Left ventricle myocardium inferior (tissue), 1 donor: ENCODE results near the gene CLIC1. TPM values are rescaled to one million over a fixed set of nuclear protein-coding genes. Genes with fewer than 3 reads are reported as not detected.

Experiments used
- DNase-seq: peaks from one replicate; pipeline ENCODE4 v3.0.0-alpha.2; 2020
- H3K27ac ChIP-seq: fragments of 200-600 bp; replicated peaks from 2 replicates; pipeline ENCODE4 v1.8.0; 2021
- H3K27me3 ChIP-seq: fragments of 200-600 bp; 2 replicates; pipeline ENCODE4 v1.8.0; 2021; ENCODE audit warnings: low read depth
- H3K36me3 ChIP-seq: fragments of 200-600 bp; 2 replicates; pipeline ENCODE4 v1.8.0; 2021
- H3K4me1 ChIP-seq: fragments of 200-600 bp; 2 replicates; pipeline ENCODE4 v1.8.0; 2021
- H3K4me3 ChIP-seq: fragments of 200-600 bp; 2 replicates; pipeline ENCODE4 v1.8.0; 2021; ENCODE audit warnings: mild to moderate bottlenecking, moderate library complexity
- H3K9me3 ChIP-seq: fragments of 200-600 bp; replicated peaks from 2 replicates; pipeline ENCODE4 v1.8.0; 2021
- CTCF ChIP-seq: fragments of 200-600 bp; IDR thresholded peaks from 2 replicates; pipeline ENCODE4 v1.8.0; 2021; ENCODE audit warnings: antibody characterized with exemption, mild to moderate bottlenecking, borderline replicate concordance
- intact Hi-C: fragments of 100-400 bp; cut with micrococcal nuclease; formaldehyde crosslinking; loops from one replicate; pipeline ENCODE4 v1.11.0; 2022
- microRNA-seq: library from miRNA; unstranded; fragments of <30 nt; microRNA quantifications from one replicate; pipeline ENCODE4 v1.2.0, GENCODE V29; 2020
- total RNA-seq: library from RNA; stranded (reverse); fragmentation: NEBNext Ultra II Directional; extraction: Animal tissue kit (Norgen Biotek cat#: 25700); gene quantifications from one replicate; pipeline ENCODE4 v1.2.1, GENCODE V29; 2021
- donor health status: DM: no; HTN: yes; CAD: no; lungs with severe emphysema.

The CLIC1 gene
- total RNA-seq, 1 donor from 2014 or later: 78.0 TPM

- Histone ChIP-seq H3K27ac (no peak overlapping the region), H3K4me3 (no peak overlapping the region), H3K9me3 (no peaks in the 10 kb centered on the region), H3K27me3 (no peaks in the 10 kb centered on the region), H3K36me3 (peaks cover 33% of the 10 kb centered on the region), H3K4me1 (peaks cover 27% of the 10 kb centered on the region)
- intact Hi-C loops: no loop called here
- DNase-seq: no peak
- no peak for TF ChIP-seq CTCF
Measured at GRCh38 chr6:31683591-31683990, 52.7 kb downstream of the CLIC1 start.

- Histone ChIP-seq H3K4me3 (peak overlapping the region; percentile 74), H3K9me3 (no peaks in the 10 kb centered on the region), H3K36me3 (peaks cover 9% of the 10 kb centered on the region), H3K27me3 (no peaks in the 10 kb centered on the region), H3K27ac (peak overlapping the region; percentile 72), H3K4me1 (peaks cover 27% of the 10 kb centered on the region)
- peak; percentile 38 for DNase-seq
- peak; percentile 19 for TF ChIP-seq CTCF
- intact Hi-C loops: no loop called here
Measured at GRCh38 chr6:31681135-31681671, 55.1 kb downstream of the CLIC1 start.

Small RNAs within 50 kb of the gene (microRNA-seq; reads per million reads assigned to microRNA genes)
- 1.2 reads per million for gene MIR4646

Other genes starting within 250 kb of the CLIC1 start
- gene MICB, start 238.4 kb downstream of the CLIC1 start, total RNA-seq: 1.1 TPM
- gene MCCD1, start 207.6 kb downstream of the CLIC1 start, total RNA-seq: not detected
- gene DDX39B, start 194.5 kb downstream of the CLIC1 start, total RNA-seq: 179 TPM
- 1.6 TPM for gene ATP6V1G2, start 189.9 kb downstream of the CLIC1 start, total RNA-seq
- 11.5 TPM for gene NFKBIL1, start 188.9 kb downstream of the CLIC1 start, total RNA-seq
- gene LTA, start 164.2 kb downstream of the CLIC1 start, total RNA-seq: not detected
- gene TNF, start 161.0 kb downstream of the CLIC1 start, total RNA-seq: 0.47 TPM
- gene LTB, start 154.1 kb downstream of the CLIC1 start, total RNA-seq: 0.25 TPM
- gene LST1, start 150.3 kb downstream of the CLIC1 start, total RNA-seq: 6.5 TPM
- not detected for gene NCR3, start 143.5 kb downstream of the CLIC1 start, total RNA-seq
- 15.2 TPM for gene AIF1, start 121.3 kb downstream of the CLIC1 start, total RNA-seq
- gene PRRC2A, start 115.8 kb downstream of the CLIC1 start, total RNA-seq: 82.4 TPM
- 260 TPM for gene BAG6, start 83.9 kb downstream of the CLIC1 start, total RNA-seq
- gene APOM, start 80.6 kb downstream of the CLIC1 start, total RNA-seq: 2.4 TPM
- gene C6orf47, start 75.8 kb downstream of the CLIC1 start, total RNA-seq: 16.9 TPM
- 19.2 TPM for gene GPANK1, start 71.5 kb downstream of the CLIC1 start, total RNA-seq
- 105 TPM for gene CSNK2B, start 70.5 kb downstream of the CLIC1 start, total RNA-seq
- 4.4 TPM for gene LY6G5B, start 66.6 kb downstream of the CLIC1 start, total RNA-seq
- gene LY6G5C, start 55.5 kb downstream of the CLIC1 start, total RNA-seq: 1.5 TPM
- gene ABHD16A, start 33.2 kb downstream of the CLIC1 start, total RNA-seq: 29.6 TPM
- not detected for gene LY6G6F, start 29.7 kb downstream of the CLIC1 start, total RNA-seq
- not detected for gene LY6G6D, start 21.2 kb downstream of the CLIC1 start, total RNA-seq
- gene LY6G6C, start 14.8 kb downstream of the CLIC1 start, total RNA-seq: not detected
- gene MPIG6B, start 13.2 kb downstream of the CLIC1 start, total RNA-seq: 0.19 TPM
- 36.1 TPM for gene DDAH2, start 7.2 kb downstream of the CLIC1 start, total RNA-seq
- gene MSH5, start 3.5 kb upstream of the CLIC1 start, total RNA-seq: 1.3 TPM
- gene SAPCD1, start 26.1 kb upstream of the CLIC1 start, total RNA-seq: not detected
- gene VWA7, start 40.8 kb upstream of the CLIC1 start, total RNA-seq: 14.7 TPM
- gene VARS1, start 59.2 kb upstream of the CLIC1 start, total RNA-seq: 20.0 TPM
- 19.4 TPM for gene LSM2, start 70.4 kb upstream of the CLIC1 start, total RNA-seq
- 2.2 TPM for gene HSPA1L, start 78.8 kb upstream of the CLIC1 start, total RNA-seq
- 271 TPM for gene HSPA1A, start 79.0 kb upstream of the CLIC1 start, total RNA-seq
- gene HSPA1B, start 91.2 kb upstream of the CLIC1 start, total RNA-seq: 184 TPM
- gene NEU1, start 126.3 kb upstream of the CLIC1 start, total RNA-seq: 26.0 TPM
- 0.08 TPM for gene SLC44A4, start 142.5 kb upstream of the CLIC1 start, total RNA-seq
- 15.6 TPM for gene EHMT2, start 161.2 kb upstream of the CLIC1 start, total RNA-seq
- 3.5 TPM for gene ZBTB12, start 165.6 kb upstream of the CLIC1 start, total RNA-seq
- gene C2, start 191.2 kb upstream of the CLIC1 start, total RNA-seq: 9.7 TPM
- gene CFB, start 209.6 kb upstream of the CLIC1 start, total RNA-seq: 3.7 TPM
- 39.3 TPM for gene NELFE, start 222.4 kb upstream of the CLIC1 start, total RNA-seq
- gene SKIC2, start 222.6 kb upstream of the CLIC1 start, total RNA-seq: 32.9 TPM
- gene DXO, start 235.6 kb upstream of the CLIC1 start, total RNA-seq: 11.2 TPM
- gene C4A, start 245.5 kb upstream of the CLIC1 start, total RNA-seq: 76.2 TPM